ENCODE measurements around the gene CCNB2. TPM values are rescaled to one million over a fixed set of nuclear protein-coding genes. Genes with fewer than 3 reads are reported as not detected.
A peak's percentile ranks its signal among the peaks of the same experiment; 100 is the strongest.

CCNB2 gene
- total and polyA plus RNA-seq, 9 of the 15 experiments (the other 6 are each of a cell fraction or from before 2014, with no cell fraction given), result 84.8 to 266 (median 124) TPM

GRCh38 chr15:59138243-59138642 lies 33.3 kb downstream of the CCNB2 start (continued):
- TF ChIP-seq ZNF140 (CRISPR knock-in tag; IDR thresholded peaks at IDR 0.05) (no peak), STAG1 (CRISPR knock-in tag; IDR thresholded peaks at IDR 0.05; ENCODE audit: borderline replicate concordance) (peak; percentile 46; the same call in 1 of the 2 replicates), EHMT2 (IDR thresholded peaks at IDR 0.05) (peak; percentile 84), E2F1 (CRISPR knock-in tag; IDR thresholded peaks at IDR 0.05) (0 out of 2 replicates have a peak, but pooled peaks have one; percentile 70), HNRNPH1 (optimal IDR thresholded peaks at IDR 0.05; ENCODE audit: low read depth, low read length) (no peak), ARID1B (IDR thresholded peaks at IDR 0.05) (peak; percentile 38), SMAD1 (IDR thresholded peaks at IDR 0.05; ENCODE audit: low read depth, low read length, partially characterized antibody) (peak; percentile 62), ZNF707 (CRISPR knock-in tag; conservative IDR thresholded peaks at IDR 0.05) (no peak), EP400 (IDR thresholded peaks at IDR 0.05) (peak; percentile 87), EP300 (IDR thresholded peaks at IDR 0.05; ENCODE audit: low read length) (peak; percentile 29; the same call in 1 of the 2 replicates), MYC (IDR thresholded peaks at IDR 0.05; ENCODE audit: low read depth, low read length) (peak; percentile 97), MYC (CRISPR knock-in tag; IDR thresholded peaks at IDR 0.05; ENCODE audit: borderline replicate concordance, low read depth) (no peak), ADNP (tag; IDR thresholded peaks at IDR 0.05) (peak; percentile 78; the same call in 1 of the 2 replicates), ESRRB (CRISPR knock-in tag; IDR thresholded peaks at IDR 0.05; ENCODE audit: borderline replicate concordance) (no peak), ZNF23 (CRISPR knock-in tag; IDR thresholded peaks at IDR 0.05) (no peak), FOXJ2 (tag; IDR thresholded peaks at IDR 0.05) (0 out of 2 replicates have a peak, but pooled peaks have one; percentile 52)
- TF ChIP-seq, protein P1, sequence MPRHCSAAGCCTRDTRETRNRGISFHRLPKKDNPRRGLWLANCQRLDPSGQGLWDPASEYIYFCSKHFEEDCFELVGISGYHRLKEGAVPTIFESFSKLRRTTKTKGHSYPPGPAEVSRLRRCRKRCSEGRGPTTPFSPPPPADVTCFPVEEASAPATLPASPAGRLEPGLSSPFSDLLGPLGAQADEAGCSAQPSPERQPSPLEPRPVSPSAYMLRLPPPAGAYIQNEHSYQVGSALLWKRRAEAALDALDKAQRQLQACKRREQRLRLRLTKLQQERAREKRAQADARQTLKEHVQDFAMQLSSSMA (CRISPR knock-in tag; IDR thresholded peaks at IDR 0.05), result no peak
- TF ChIP-seq, protein P2, sequence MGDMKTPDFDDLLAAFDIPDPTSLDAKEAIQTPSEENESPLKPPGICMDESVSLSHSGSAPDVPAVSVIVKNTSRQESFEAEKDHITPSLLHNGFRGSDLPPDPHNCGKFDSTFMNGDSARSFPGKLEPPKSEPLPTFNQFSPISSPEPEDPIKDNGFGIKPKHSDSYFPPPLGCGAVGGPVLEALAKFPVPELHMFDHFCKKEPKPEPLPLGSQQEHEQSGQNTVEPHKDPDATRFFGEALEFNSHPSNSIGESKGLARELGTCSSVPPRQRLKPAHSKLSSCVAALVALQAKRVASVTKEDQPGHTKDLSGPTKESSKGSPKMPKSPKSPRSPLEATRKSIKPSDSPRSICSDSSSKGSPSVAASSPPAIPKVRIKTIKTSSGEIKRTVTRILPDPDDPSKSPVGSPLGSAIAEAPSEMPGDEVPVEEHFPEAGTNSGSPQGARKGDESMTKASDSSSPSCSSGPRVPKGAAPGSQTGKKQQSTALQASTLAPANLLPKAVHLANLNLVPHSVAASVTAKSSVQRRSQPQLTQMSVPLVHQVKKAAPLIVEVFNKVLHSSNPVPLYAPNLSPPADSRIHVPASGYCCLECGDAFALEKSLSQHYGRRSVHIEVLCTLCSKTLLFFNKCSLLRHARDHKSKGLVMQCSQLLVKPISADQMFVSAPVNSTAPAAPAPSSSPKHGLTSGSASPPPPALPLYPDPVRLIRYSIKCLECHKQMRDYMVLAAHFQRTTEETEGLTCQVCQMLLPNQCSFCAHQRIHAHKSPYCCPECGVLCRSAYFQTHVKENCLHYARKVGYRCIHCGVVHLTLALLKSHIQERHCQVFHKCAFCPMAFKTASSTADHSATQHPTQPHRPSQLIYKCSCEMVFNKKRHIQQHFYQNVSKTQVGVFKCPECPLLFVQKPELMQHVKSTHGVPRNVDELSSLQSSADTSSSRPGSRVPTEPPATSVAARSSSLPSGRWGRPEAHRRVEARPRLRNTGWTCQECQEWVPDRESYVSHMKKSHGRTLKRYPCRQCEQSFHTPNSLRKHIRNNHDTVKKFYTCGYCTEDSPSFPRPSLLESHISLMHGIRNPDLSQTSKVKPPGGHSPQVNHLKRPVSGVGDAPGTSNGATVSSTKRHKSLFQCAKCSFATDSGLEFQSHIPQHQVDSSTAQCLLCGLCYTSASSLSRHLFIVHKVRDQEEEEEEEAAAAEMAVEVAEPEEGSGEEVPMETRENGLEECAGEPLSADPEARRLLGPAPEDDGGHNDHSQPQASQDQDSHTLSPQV (IDR thresholded peaks at IDR 0.05), result peak; percentile 67; the same call in 1 of the 2 replicates
- TF ChIP-seq, protein P3, sequence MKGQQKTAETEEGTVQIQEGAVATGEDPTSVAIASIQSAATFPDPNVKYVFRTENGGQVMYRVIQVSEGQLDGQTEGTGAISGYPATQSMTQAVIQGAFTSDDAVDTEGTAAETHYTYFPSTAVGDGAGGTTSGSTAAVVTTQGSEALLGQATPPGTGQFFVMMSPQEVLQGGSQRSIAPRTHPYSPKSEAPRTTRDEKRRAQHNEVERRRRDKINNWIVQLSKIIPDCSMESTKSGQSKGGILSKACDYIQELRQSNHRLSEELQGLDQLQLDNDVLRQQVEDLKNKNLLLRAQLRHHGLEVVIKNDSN (CRISPR knock-in tag; IDR thresholded peaks at IDR 0.05), result no peak; the same call in 1 of the 2 replicates
- TF ChIP-seq, protein P4, sequence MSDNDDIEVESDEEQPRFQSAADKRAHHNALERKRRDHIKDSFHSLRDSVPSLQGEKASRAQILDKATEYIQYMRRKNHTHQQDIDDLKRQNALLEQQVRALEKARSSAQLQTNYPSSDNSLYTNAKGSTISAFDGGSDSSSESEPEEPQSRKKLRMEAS (CRISPR knock-in tag; IDR thresholded peaks at IDR 0.05), result peak; percentile 88
- TF ChIP-seq, protein P5, sequence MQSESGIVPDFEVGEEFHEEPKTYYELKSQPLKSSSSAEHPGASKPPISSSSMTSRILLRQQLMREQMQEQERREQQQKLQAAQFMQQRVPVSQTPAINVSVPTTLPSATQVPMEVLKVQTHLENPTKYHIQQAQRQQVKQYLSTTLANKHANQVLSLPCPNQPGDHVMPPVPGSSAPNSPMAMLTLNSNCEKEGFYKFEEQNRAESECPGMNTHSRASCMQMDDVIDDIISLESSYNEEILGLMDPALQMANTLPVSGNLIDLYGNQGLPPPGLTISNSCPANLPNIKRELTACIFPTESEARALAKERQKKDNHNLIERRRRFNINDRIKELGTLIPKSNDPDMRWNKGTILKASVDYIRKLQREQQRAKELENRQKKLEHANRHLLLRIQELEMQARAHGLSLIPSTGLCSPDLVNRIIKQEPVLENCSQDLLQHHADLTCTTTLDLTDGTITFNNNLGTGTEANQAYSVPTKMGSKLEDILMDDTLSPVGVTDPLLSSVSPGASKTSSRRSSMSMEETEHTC (IDR thresholded peaks at IDR 0.05), result peak; percentile 70; the same call in 1 of the 2 replicates
